Activated B cell treated with CpG ODN at 0.5 μM for 24 hours (primary cell): ENCODE measurements around the gene SNX27. TPM values are rescaled to one million over a fixed set of nuclear protein-coding genes. Genes with fewer than 3 reads are reported as not detected.
"Not testable (repeated sequence)": the region's sequence is repeated elsewhere in the genome, so short reads cannot be mapped to it uniquely, and the experiment has no call there.

Experiments used
- ATAC-seq: fragments of 200-7000 bp; cut with Tn5 transposase; one replicate; pipeline ENCODE4 v1.10.0; 2021; ENCODE audit warnings: low read depth, mild to moderate bottlenecking, moderate library complexity
- CTCF ChIA-PET: fragments of 350-600 bp; sonication (Branson Sonifier 250); formaldehyde crosslinking; loops from one replicate; lab custom pipeline; 2021; ENCODE audit warnings: antibody characterized with exemption; lab: Charles Lee
- POLR2A ChIA-PET: fragments of 350-600 bp; sonication (Branson Sonifier 250); formaldehyde crosslinking; loops from one replicate; lab custom pipeline; 2021; ENCODE audit warnings: antibody characterized with exemption; lab: Charles Lee
- DNase-seq: peaks from one replicate; pipeline ENCODE4 v3.0.0; 2022
- H3K27ac Mint-ChIP-seq: one replicate; pipeline ENCODE4 v1.8.0; 2020; ENCODE audit warnings: mixed read lengths
- H3K27me3 Mint-ChIP-seq: one replicate; pipeline ENCODE4 v1.8.0; 2021; ENCODE audit warnings: mixed read lengths
- H3K36me3 Mint-ChIP-seq: one replicate; pipeline ENCODE4 v1.8.0; 2021; ENCODE audit warnings: low read depth, mixed read lengths
- H3K4me1 Mint-ChIP-seq: one replicate; pipeline ENCODE4 v1.8.0; 2021; ENCODE audit warnings: mixed read lengths
- H3K4me3 Mint-ChIP-seq: one replicate; pipeline ENCODE4 v1.8.0; 2020; ENCODE audit warnings: mild to moderate bottlenecking, mixed read lengths
- H3K9me3 Mint-ChIP-seq: one replicate; pipeline ENCODE4 v1.8.0; 2020; ENCODE audit warnings: mixed read lengths
- intact Hi-C: fragments of 100-400 bp; cut with micrococcal nuclease; formaldehyde crosslinking; loops from one replicate; pipeline ENCODE4 v1.15.1; 2024
- total RNA-seq: library from RNA; stranded (reverse); gene quantifications from 2 replicates; pipeline ENCODE4 v1.2.3, GENCODE V29; 2022
- TF ChIP-seq, protein P1 (sequence below): fragments of 200-600 bp; IDR thresholded peaks from one replicate; pipeline ENCODE4 v1.8.0; 2022; ENCODE audit warnings: antibody characterized with exemption, mild to moderate bottlenecking

Gene SNX27
- total RNA-seq, 1 donor from 2014 or later: 27.6 TPM

GRCh38 chr1:151723726-151724370, 112.0 kb downstream of the SNX27 start:
- DNase-seq (no peak), ATAC-seq (no peak)
- peaks cover 22% of the 10 kb centered on the region for H3K4me1 Mint-ChIP-seq
- peaks cover 52% of the 10 kb centered on the region for H3K27me3 Mint-ChIP-seq
- ChIA-PET POLR2A (no interaction called here), CTCF (no interaction called here)
- no peaks in the 10 kb centered on the region for H3K9me3 Mint-ChIP-seq
- TF ChIP-seq, protein P1, sequence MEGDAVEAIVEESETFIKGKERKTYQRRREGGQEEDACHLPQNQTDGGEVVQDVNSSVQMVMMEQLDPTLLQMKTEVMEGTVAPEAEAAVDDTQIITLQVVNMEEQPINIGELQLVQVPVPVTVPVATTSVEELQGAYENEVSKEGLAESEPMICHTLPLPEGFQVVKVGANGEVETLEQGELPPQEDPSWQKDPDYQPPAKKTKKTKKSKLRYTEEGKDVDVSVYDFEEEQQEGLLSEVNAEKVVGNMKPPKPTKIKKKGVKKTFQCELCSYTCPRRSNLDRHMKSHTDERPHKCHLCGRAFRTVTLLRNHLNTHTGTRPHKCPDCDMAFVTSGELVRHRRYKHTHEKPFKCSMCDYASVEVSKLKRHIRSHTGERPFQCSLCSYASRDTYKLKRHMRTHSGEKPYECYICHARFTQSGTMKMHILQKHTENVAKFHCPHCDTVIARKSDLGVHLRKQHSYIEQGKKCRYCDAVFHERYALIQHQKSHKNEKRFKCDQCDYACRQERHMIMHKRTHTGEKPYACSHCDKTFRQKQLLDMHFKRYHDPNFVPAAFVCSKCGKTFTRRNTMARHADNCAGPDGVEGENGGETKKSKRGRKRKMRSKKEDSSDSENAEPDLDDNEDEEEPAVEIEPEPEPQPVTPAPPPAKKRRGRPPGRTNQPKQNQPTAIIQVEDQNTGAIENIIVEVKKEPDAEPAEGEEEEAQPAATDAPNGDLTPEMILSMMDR: no peak
- no peaks in the 10 kb centered on the region for H3K36me3 Mint-ChIP-seq
- no peak overlapping the region for H3K4me3 Mint-ChIP-seq
- intact Hi-C loops: no loop called here
- no peak overlapping the region for H3K27ac Mint-ChIP-seq

DNA sequence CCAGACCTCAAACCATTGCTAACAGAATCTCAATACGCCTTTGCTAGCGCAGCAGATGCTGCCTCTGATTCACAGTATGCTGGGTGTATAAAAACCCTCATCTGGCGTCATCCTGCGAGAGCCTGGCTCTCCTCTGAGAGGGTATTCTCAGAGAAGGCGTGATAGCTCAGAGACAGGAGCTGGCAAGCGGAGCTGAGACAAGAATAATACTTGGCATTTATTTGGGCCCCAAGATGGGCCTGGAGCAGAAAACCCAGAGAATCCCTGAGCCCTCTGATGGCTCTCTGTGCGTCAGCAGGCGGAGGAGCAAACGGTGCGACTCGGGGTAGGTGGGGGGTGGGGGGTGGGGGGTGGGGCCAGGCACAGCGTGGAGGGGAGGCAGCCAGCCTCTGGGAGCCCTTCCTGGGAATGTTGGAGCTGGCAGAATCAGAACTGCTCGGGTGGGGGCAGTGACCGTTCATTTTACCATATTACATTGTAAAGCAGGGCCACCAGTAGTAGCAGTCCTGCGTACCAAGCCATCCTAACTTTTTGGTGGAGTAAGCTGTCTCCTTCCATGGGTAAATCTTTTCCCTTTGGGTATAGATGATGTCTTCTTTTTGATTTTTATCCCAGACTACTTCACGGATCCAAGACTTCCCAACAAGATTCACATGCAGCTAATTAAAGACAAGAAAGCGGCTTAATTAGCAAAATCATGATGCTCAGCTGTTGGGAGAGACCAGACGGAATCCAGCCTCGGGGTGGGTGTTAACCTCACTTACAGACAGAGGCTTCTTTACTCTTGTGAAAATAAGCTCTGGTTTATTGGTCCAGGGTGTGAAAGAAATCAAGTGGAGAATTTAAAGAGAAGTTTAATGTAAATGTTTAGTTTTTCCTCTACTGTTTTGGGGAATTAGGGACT, 116.6 kb downstream of the SNX27 start:
- H3K27ac Mint-ChIP-seq: no peak overlapping the region
- DNase-seq: no peak
- CTCF ChIA-PET: no interaction called here

DNA sequence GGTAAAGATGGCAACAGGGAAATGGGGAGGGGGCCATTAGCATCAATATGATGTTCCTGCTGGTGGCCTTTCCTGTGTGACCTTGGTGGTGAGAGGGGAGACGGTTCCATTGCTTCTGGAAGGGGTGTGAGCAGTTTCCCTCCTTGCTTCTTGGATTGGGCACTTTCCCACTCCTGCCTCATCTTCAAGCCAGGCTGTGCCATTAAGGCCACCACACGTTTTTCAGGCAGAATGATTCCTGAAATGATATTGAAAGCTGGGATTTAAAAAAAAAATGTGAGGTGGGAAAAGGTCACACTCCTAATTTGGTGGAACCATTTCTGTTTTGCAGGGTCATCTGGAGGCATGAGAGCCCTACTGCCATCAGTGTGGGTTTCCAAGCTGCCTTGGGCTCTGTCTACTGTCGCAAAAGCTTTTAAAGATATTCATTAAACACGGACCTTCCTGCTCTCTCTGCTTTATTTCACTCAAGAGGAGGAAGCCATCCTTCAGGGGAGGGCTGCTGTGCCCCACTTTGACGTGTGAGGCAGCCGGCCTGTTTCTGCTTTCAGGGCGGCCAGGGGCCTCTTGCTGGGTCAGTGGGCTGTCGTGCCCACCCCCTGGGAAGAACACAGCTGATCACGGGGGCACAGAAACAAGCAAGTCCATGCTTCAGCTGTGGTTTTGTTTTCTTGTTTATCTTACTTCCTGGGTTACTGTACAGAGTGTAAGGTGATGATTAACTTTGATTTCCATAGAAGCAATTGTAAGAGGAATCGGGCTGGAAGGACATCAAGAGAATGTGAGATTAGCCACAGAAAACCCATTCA, 117.5 kb downstream of the SNX27 start:
- ChIA-PET CTCF (no interaction called here), POLR2A (no interaction called here)
- TF ChIP-seq, protein P1: no peak
- Mint-ChIP-seq H3K27ac (no peak overlapping the region), H3K9me3 (no peaks in the 10 kb centered on the region), H3K4me3 (no peak overlapping the region), H3K4me1 (no peaks in the 10 kb centered on the region), H3K36me3 (no peaks in the 10 kb centered on the region), H3K27me3 (peaks cover 51% of the 10 kb centered on the region)
- DNase-seq: no peak
- intact Hi-C loops: no loop called here
- ATAC-seq: no peak

More for the DNA sequence above, 116.6 kb downstream of the SNX27 start:
- H3K36me3 Mint-ChIP-seq: no peaks in the 10 kb centered on the region
- TF ChIP-seq, protein P1: no peak
- intact Hi-C loops: no loop called here
- POLR2A ChIA-PET: no interaction called here
- H3K4me1 Mint-ChIP-seq: no peaks in the 10 kb centered on the region
- no peak for ATAC-seq
- H3K9me3 Mint-ChIP-seq: no peaks in the 10 kb centered on the region
- no peak overlapping the region for H3K4me3 Mint-ChIP-seq
- H3K27me3 Mint-ChIP-seq: peaks cover 59% of the 10 kb centered on the region

- DNase-seq: no peak
- POLR2A ChIA-PET: no interaction called here
- CTCF ChIA-PET: no interaction called here
- Mint-ChIP-seq H3K36me3 (no peaks in the 10 kb centered on the region), H3K27me3 (peaks cover 49% of the 10 kb centered on the region), H3K9me3 (no peaks in the 10 kb centered on the region), H3K4me3 (no peak overlapping the region), H3K4me1 (no peaks in the 10 kb centered on the region), H3K27ac (no peak overlapping the region)
- intact Hi-C loops: no loop called here
- ATAC-seq: no peak
- TF ChIP-seq, protein P1: no peak
These were observed 118.1 kb downstream of the SNX27 start for GRCh38 chr1:151729966-151730291.

GRCh38 chr1:151733126-151733525, 121.3 kb downstream of the SNX27 start:
- no peaks in the 10 kb centered on the region for H3K36me3 Mint-ChIP-seq
- TF ChIP-seq, protein P1: no peak

DNA sequence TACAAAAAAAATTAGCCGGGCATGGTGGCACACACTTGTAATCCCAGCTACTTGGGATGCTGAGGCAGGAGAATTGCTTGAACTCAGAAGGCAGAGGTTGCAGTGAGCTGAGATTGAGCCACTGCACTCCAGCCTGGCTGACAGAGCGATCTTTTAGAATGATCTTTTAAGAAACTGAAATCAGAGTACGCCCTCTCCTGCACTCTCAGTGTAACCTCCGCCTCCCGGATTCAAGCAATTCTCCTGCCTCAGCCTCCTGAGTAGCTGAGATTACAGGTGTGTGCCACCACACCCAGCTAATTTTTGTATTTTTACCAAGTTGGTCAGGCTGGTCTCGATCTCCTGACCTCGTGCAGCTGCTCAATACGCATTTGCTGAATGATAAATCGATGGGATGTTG, 122.1 kb downstream of the SNX27 start:
- H3K36me3 Mint-ChIP-seq, ATAC-seq, H3K4me1 Mint-ChIP-seq, H3K4me3 Mint-ChIP-seq, DNase-seq, H3K27ac Mint-ChIP-seq, POLR2A ChIA-PET: not testable (repeated sequence)
- intact Hi-C loops: loop anchor here (2.0 kb wide), 1 partner anchor 433 kb away; no protein-coding TSS in a partner anchor
- Mint-ChIP-seq H3K9me3 (peaks cover 19% of the 10 kb centered on the region), H3K27me3 (peaks cover 21% of the 10 kb centered on the region)
- CTCF ChIA-PET: interaction anchor here (0.7 to 2.1 kb wide), 4 partner anchors 136 to 290 kb away, joined by 3 to 9 read pairs (median 6); no protein-coding TSS in a partner anchor

More at GRCh38 chr1:151733126-151733525, 121.3 kb downstream of the SNX27 start:
- no peak overlapping the region for H3K27ac Mint-ChIP-seq
- ATAC-seq: no peak
- H3K9me3 Mint-ChIP-seq: peaks cover 16% of the 10 kb centered on the region
- CTCF ChIA-PET: interaction anchor here (2.1 kb wide), 1 partner anchor 289 kb away, joined by 9 read pairs; no protein-coding TSS in a partner anchor
- no peak overlapping the region for H3K4me3 Mint-ChIP-seq
- DNase-seq: no peak
- POLR2A ChIA-PET: no interaction called here
- peaks cover 28% of the 10 kb centered on the region for H3K27me3 Mint-ChIP-seq
- intact Hi-C loops: no loop called here
- H3K4me1 Mint-ChIP-seq: no peaks in the 10 kb centered on the region
